ENCODE data around the gene KCTD2. TPM values are rescaled to one million over a fixed set of nuclear protein-coding genes. Genes with fewer than 3 reads are reported as not detected.

The KCTD2 gene
- total and polyA plus RNA-seq, 9 of the 15 experiments (the other 6 are each of a cell fraction or from before 2014, with no cell fraction given): 1.7 to 32.9 (median 15.8) TPM

DNA sequence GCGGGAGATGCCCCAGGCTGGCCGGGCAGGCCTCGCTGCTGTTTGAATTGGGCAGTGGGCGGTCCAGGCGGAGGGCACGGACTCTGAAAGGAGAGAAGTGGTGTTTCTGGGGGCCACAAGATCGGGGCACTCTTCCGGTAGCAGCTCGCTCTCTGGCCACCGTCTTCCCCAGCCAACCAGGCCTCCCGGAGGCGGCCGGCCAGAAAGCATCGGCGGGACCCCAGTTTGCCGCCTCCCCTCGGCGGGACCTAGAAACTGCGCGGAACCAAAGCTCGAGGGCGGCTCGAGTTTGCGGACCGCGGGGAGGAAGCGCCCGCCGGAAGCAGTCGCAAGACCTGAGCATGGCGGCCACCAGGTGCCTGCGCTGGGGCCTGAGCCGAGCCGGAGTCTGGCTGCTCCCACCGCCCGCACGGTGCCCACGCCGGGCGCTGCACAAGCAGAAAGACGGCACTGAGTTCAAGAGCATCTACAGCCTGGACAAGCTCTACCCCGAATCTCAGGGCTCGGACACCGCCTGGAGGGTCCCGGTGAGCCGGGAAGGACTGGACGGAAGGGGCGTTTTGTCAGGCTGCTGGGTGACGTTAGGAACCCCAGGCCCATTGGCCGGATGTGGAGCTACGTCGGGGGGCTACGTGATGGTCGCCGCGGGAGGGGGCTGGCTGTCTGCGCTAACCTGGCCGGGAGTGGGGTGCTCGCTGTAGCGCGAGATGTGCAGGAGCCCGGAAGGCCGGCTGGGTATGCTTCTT lies 34.5 kb upstream of the KCTD2 start, which contains the start of gene MRPL58 (continued):
- TF ChIP-seq, protein P1, sequence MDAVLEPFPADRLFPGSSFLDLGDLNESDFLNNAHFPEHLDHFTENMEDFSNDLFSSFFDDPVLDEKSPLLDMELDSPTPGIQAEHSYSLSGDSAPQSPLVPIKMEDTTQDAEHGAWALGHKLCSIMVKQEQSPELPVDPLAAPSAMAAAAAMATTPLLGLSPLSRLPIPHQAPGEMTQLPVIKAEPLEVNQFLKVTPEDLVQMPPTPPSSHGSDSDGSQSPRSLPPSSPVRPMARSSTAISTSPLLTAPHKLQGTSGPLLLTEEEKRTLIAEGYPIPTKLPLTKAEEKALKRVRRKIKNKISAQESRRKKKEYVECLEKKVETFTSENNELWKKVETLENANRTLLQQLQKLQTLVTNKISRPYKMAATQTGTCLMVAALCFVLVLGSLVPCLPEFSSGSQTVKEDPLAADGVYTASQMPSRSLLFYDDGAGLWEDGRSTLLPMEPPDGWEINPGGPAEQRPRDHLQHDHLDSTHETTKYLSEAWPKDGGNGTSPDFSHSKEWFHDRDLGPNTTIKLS (IDR thresholded peaks at IDR 0.05; ENCODE audit: borderline replicate concordance, low read depth): peak; percentile 20; the same call in 1 of the 2 replicates
- TF ChIP-seq, protein P2, sequence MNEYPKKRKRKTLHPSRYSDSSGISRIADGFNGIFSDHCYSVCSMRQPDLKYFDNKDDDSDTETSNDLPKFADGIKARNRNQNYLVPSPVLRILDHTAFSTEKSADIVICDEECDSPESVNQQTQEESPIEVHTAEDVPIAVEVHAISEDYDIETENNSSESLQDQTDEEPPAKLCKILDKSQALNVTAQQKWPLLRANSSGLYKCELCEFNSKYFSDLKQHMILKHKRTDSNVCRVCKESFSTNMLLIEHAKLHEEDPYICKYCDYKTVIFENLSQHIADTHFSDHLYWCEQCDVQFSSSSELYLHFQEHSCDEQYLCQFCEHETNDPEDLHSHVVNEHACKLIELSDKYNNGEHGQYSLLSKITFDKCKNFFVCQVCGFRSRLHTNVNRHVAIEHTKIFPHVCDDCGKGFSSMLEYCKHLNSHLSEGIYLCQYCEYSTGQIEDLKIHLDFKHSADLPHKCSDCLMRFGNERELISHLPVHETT (CRISPR knock-in tag; conservative IDR thresholded peaks at IDR 0.05 in 1 of 2, IDR thresholded peaks at IDR 0.05 in 1 of 2): peak in 1 of 2 experiments; percentile 49; a peak in 1 of 4 replicates
- TF ChIP-seq TEAD2 (tag; IDR thresholded peaks at IDR 0.05) (no peak), DIDO1 (tag; IDR thresholded peaks at IDR 0.05; ENCODE audit: low read depth) (peak; percentile 80; the same call in 1 of the 2 replicates), ETV1 (tag; conservative IDR thresholded peaks at IDR 0.05; ENCODE audit: low read depth) (peak; percentile 47; the same call in 1 of the 2 replicates), RBFOX2 (IDR thresholded peaks at IDR 0.05; ENCODE audit: low read depth, low read length) (peak; percentile 98), TAF9B (IDR thresholded peaks at IDR 0.05; ENCODE audit: partially characterized antibody) (peak; percentile 97), GTF2A2 (tag; IDR thresholded peaks at IDR 0.05) (0 out of 2 replicates have a peak, but pooled peaks have one; percentile 51), ARNT (IDR thresholded peaks at IDR 0.05) (no peak), NFATC3 (IDR thresholded peaks at IDR 0.05) (no peak), DMBX1 (CRISPR knock-in tag; IDR thresholded peaks at IDR 0.05; ENCODE audit: borderline replicate concordance) (peak; percentile 74), ZNF217 (CRISPR knock-in tag; IDR thresholded peaks at IDR 0.05) (no peak), RCOR1 (IDR thresholded peaks at IDR 0.05; ENCODE audit: borderline replicate concordance in 1 of 2, low read depth in 2 of 2, low read length in 2 of 2) (peak; percentile 6 to 73; a peak in 1 of 4 replicates), ZFP1 (CRISPR knock-in tag; IDR thresholded peaks at IDR 0.05) (no peak)
- TF ChIP-seq, protein P3, sequence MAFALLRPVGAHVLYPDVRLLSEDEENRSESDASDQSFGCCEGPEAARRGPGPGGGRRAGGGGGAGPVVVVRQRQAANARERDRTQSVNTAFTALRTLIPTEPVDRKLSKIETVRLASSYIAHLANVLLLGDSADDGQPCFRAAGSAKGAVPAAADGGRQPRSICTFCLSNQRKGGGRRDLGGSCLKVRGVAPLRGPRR (CRISPR knock-in tag; IDR thresholded peaks at IDR 0.05): 0 out of 2 replicates have a peak, but pooled peaks have one; percentile 62
- TF ChIP-seq, protein P4, sequence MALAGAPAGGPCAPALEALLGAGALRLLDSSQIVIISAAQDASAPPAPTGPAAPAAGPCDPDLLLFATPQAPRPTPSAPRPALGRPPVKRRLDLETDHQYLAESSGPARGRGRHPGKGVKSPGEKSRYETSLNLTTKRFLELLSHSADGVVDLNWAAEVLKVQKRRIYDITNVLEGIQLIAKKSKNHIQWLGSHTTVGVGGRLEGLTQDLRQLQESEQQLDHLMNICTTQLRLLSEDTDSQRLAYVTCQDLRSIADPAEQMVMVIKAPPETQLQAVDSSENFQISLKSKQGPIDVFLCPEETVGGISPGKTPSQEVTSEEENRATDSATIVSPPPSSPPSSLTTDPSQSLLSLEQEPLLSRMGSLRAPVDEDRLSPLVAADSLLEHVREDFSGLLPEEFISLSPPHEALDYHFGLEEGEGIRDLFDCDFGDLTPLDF (CRISPR knock-in tag; IDR thresholded peaks at IDR 0.05): peak; percentile 81
- TF ChIP-seq, protein P5, sequence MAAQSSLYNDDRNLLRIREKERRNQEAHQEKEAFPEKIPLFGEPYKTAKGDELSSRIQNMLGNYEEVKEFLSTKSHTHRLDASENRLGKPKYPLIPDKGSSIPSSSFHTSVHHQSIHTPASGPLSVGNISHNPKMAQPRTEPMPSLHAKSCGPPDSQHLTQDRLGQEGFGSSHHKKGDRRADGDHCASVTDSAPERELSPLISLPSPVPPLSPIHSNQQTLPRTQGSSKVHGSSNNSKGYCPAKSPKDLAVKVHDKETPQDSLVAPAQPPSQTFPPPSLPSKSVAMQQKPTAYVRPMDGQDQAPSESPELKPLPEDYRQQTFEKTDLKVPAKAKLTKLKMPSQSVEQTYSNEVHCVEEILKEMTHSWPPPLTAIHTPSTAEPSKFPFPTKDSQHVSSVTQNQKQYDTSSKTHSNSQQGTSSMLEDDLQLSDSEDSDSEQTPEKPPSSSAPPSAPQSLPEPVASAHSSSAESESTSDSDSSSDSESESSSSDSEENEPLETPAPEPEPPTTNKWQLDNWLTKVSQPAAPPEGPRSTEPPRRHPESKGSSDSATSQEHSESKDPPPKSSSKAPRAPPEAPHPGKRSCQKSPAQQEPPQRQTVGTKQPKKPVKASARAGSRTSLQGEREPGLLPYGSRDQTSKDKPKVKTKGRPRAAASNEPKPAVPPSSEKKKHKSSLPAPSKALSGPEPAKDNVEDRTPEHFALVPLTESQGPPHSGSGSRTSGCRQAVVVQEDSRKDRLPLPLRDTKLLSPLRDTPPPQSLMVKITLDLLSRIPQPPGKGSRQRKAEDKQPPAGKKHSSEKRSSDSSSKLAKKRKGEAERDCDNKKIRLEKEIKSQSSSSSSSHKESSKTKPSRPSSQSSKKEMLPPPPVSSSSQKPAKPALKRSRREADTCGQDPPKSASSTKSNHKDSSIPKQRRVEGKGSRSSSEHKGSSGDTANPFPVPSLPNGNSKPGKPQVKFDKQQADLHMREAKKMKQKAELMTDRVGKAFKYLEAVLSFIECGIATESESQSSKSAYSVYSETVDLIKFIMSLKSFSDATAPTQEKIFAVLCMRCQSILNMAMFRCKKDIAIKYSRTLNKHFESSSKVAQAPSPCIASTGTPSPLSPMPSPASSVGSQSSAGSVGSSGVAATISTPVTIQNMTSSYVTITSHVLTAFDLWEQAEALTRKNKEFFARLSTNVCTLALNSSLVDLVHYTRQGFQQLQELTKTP (IDR thresholded peaks at IDR 0.05; ENCODE audit: low read depth in 1 of 2, partially characterized antibody in 2 of 2): no peak
